ENCODE data around the gene CXCL9. TPM values are rescaled to one million over a fixed set of nuclear protein-coding genes. Genes with fewer than 3 reads are reported as not detected.
"Not testable (repeated sequence)": the region's sequence is repeated elsewhere in the genome, so short reads cannot be mapped to it uniquely, and the experiment has no call there.

Gene CXCL9
- total RNA-seq, 2 donors from 2014 or later, result not detected

- not testable (repeated sequence) for H3K4me1 ChIP-seq (ENCODE audit: control insufficient read depth, insufficient read depth, low read length); H3K27me3 ChIP-seq (ENCODE audit: control insufficient read depth, insufficient read depth, low read length, poor library complexity, severe bottlenecking); H3K4me3 ChIP-seq (ENCODE audit: low read length); H3K9me3 Mint-ChIP-seq; H3K4me3 Mint-ChIP-seq; H3K9ac ChIP-seq (ENCODE audit: extremely low read depth, low read length, poor library complexity, severe bottlenecking); H3K27ac ChIP-seq (ENCODE audit: low read depth, low read length); H3K27ac Mint-ChIP-seq; H3K9me3 ChIP-seq (ENCODE audit: control insufficient read depth, low read length); H3K4me1 Mint-ChIP-seq; DNase-seq; H3K27me3 Mint-ChIP-seq (ENCODE audit: insufficient read depth)
- WGBS, 2 experiments (ENCODE audit: insufficient coverage in 1 of 2, insufficient read length in 1 of 2), result 97 to 98% methylated on average over 4 to 5 of the region's 5 CpGs
- H3K36me3 ChIP-seq (ENCODE audit: control insufficient read depth, insufficient read depth, low read length), result peaks cover 89% of the 10 kb centered on the region
- H3K36me3 Mint-ChIP-seq (ENCODE audit: low read depth), result peaks cover 80% of the 10 kb centered on the region
Observed at GRCh38 chr4:75954811-75955210, 52.5 kb downstream of the CXCL9 start.

GRCh38 chr4:75953509-75953908, 53.8 kb downstream of the CXCL9 start:
- no peak for DNase-seq
- no peak overlapping the region for H3K27ac ChIP-seq (ENCODE audit: low read depth, low read length)
- peaks cover 91% of the 10 kb centered on the region for H3K36me3 ChIP-seq (ENCODE audit: control insufficient read depth, insufficient read depth, low read length)
- peak overlapping the region; percentile 6 for H3K27ac Mint-ChIP-seq
- no peaks in the 10 kb centered on the region for H3K9me3 ChIP-seq (ENCODE audit: control insufficient read depth, low read length)
- TF ChIP-seq CTCF (conservative IDR thresholded peaks at IDR 0.05), result no peak
- H3K4me1 ChIP-seq (ENCODE audit: control insufficient read depth, insufficient read depth, low read length), result no peaks in the 10 kb centered on the region
- no peaks in the 10 kb centered on the region for H3K4me1 Mint-ChIP-seq
- H3K27me3 ChIP-seq (ENCODE audit: control insufficient read depth, insufficient read depth, low read length, poor library complexity, severe bottlenecking), result no peaks in the 10 kb centered on the region
- no peak overlapping the region for H3K4me3 Mint-ChIP-seq
- H3K27me3 Mint-ChIP-seq (ENCODE audit: insufficient read depth), result no peaks in the 10 kb centered on the region
- H3K36me3 Mint-ChIP-seq (ENCODE audit: low read depth), result peaks cover 81% of the 10 kb centered on the region
- no peak overlapping the region for H3K9ac ChIP-seq (ENCODE audit: extremely low read depth, low read length, poor library complexity, severe bottlenecking)
- no peak overlapping the region for H3K4me3 ChIP-seq (ENCODE audit: low read length)
- H3K9me3 Mint-ChIP-seq, result peaks cover 5% of the 10 kb centered on the region
- 94 to 95% methylated on average over 2 of the region's 2 CpGs for WGBS, 2 experiments (ENCODE audit: insufficient coverage in 1 of 2, insufficient read length in 1 of 2)

Other genes starting within 250 kb of the CXCL9 start
- gene PPEF2, start 105.1 kb downstream of the CXCL9 start, total RNA-seq, result not detected
- gene NAAA, start 66.5 kb downstream of the CXCL9 start, total RNA-seq, result 1 to 10 TPM; 1.7 TPM
- gene SDAD1, start 16.6 kb downstream of the CXCL9 start, total RNA-seq, result 10 to 100 TPM; 38.1 to 47.4 TPM
- not detected for gene CXCL10, start 16.0 kb upstream of the CXCL9 start, total RNA-seq
- not detected for gene CXCL11, start 28.6 kb upstream of the CXCL9 start, total RNA-seq
- gene ART3, start 67.2 kb upstream of the CXCL9 start, total RNA-seq, result under 1 TPM in 1 of 2 donors, not detected in 1; 0.92 TPM
- gene NUP54, start 140.9 kb upstream of the CXCL9 start, total RNA-seq, result 10 to 100 TPM; 78.6 to 88.5 TPM
- gene SCARB2, start 206.3 kb upstream of the CXCL9 start, total RNA-seq, result 10 to 100 TPM; 45.8 to 78.5 TPM
- gene FAM47E, start 244.2 kb upstream of the CXCL9 start, total RNA-seq, result 1 to 10 TPM in 1 of 2 donors, under 1 TPM in 1; 0.84 to 2.5 TPM

Data from endodermal cell (in vitro differentiated cells).